SK-N-SH treated with all-trans-retinoic acid at 6 μM for 48 hours (cell line): Measurements from ENCODE around the gene CFAP97.

Experiments
- ARNTL ChIP-seq: fragments of 450-650 bp; formaldehyde crosslinking; IDR thresholded peaks from 2 replicates; pipeline ENCODE4 v1.5.0; 2020; ENCODE audit warnings: low read depth, mild to moderate bottlenecking, moderate library complexity, borderline replicate concordance
- CREB5 ChIP-seq: fragments of 250-450 bp; sonication (Bioruptor Pico); IDR thresholded peaks from 2 replicates; pipeline ENCODE4 v1.5.1; 2020; ENCODE audit warnings: low read depth, mild to moderate bottlenecking, moderate library complexity
- PATZ1 ChIP-seq: fragments of 250-450 bp; sonication (Bioruptor Pico); IDR thresholded peaks from 2 replicates; pipeline ENCODE4 v1.8.0; 2020; ENCODE audit warnings: mild to moderate bottlenecking, moderate library complexity, borderline replicate concordance
- ZC3H10 ChIP-seq: fragments of 250-450 bp; sonication (Bioruptor Pico); IDR thresholded peaks from 2 replicates; pipeline ENCODE4 v1.5.1; 2021; ENCODE audit warnings: mild to moderate bottlenecking, moderate library complexity
- ZFP3 ChIP-seq: fragments of 250-450 bp; sonication (Bioruptor Pico); IDR thresholded peaks from 2 replicates; pipeline ENCODE4 v1.5.0; 2020; ENCODE audit warnings: mild to moderate bottlenecking, moderate library complexity
- ZNF70 ChIP-seq: fragments of 450-650 bp; formaldehyde crosslinking; IDR thresholded peaks from 2 replicates; pipeline ENCODE4 v1.5.0; 2020; ENCODE audit warnings: mild to moderate bottlenecking, moderate library complexity

GRCh38 chr4:185139736-185140135, 64.1 kb downstream of the CFAP97 start:
- TF ChIP-seq PATZ1 (no peak), ZNF70 (no peak), ZC3H10 (CRISPR knock-in tag) (no peak), CREB5 (CRISPR knock-in tag) (no peak), ARNTL (CRISPR knock-in tag) (no peak), ZFP3 (CRISPR knock-in tag) (no peak)
